Right forelimb (tissue), 1 donor: ENCODE measurements around the gene MCRIP1.

Experiments used
- DNase-seq: peaks from one replicate; pipeline ENCODE4 v3.0.0-alpha.2; 2018

The MCRIP1 gene

GRCh38 chr17:81817758-81818147 is 15.3 kb downstream of the MCRIP1 start:
- DNase-seq: no peak

- no peak for DNase-seq
Measured at GRCh38 chr17:81815646-81815986, 17.5 kb downstream of the MCRIP1 start.

- DNase-seq: no peak
Measured at GRCh38 chr17:81814748-81815645, 18.1 kb downstream of the MCRIP1 start.

GRCh38 chr17:81813861-81814683 is 19.0 kb downstream of the MCRIP1 start:
- no peak for DNase-seq

- no peak for DNase-seq
Measured at GRCh38 chr17:81813371-81813684, 19.8 kb downstream of the MCRIP1 start.

- DNase-seq: no peak
Measured at GRCh38 chr17:81812571-81813370, 20.3 kb downstream of the MCRIP1 start.

- DNase-seq: no peak
Measured at GRCh38 chr17:81811705-81812570, 21.2 kb downstream of the MCRIP1 start.

GRCh38 chr17:81810892-81811704 is 22.0 kb downstream of the MCRIP1 start:
- no peak for DNase-seq

GRCh38 chr17:81810476-81810875 is 22.6 kb downstream of the MCRIP1 start:
- no peak for DNase-seq

GRCh38 chr17:81809556-81809998 is 23.5 kb downstream of the MCRIP1 start:
- no peak for DNase-seq

- DNase-seq: no peak
Measured at GRCh38 chr17:81808778-81809555, 24.1 kb downstream of the MCRIP1 start.

GRCh38 chr17:81807839-81808238 is 25.3 kb downstream of the MCRIP1 start:
- DNase-seq: no peak

GRCh38 chr17:81807210-81807719 is 25.8 kb downstream of the MCRIP1 start:
- no peak for DNase-seq

- DNase-seq: no peak
Measured at GRCh38 chr17:81806461-81807209, 26.5 kb downstream of the MCRIP1 start.

- DNase-seq: no peak
Measured at GRCh38 chr17:81805707-81806460, 27.2 kb downstream of the MCRIP1 start.

- no peak for DNase-seq
Measured at GRCh38 chr17:81804559-81805399, 28.3 kb downstream of the MCRIP1 start.

- no peak for DNase-seq
Measured at GRCh38 chr17:81803728-81804558, 29.1 kb downstream of the MCRIP1 start, which contains the start of gene GCGR. Gene GCGR, plus strand, starts transcription at chr17:81804150. Its CDS starts 4,869 bp downstream, at chr17:81809019.
